GM19238 (cell line): ENCODE data around the gene NAV3.

Experiments
- DNase-seq: peaks from one replicate; pipeline ENCODE4 v3.0.0; 2011; ENCODE audit warnings: low spot score; ENCODE audit not compliant: insufficient read length

The NAV3 gene

GRCh38 chr12:77830583-77831351 is at the start of gene NAV3:
TSS of gene NAV3 (plus strand) at chr12:77830894. CDS start at chr12:77831462, 568 bp downstream.
- no peak for DNase-seq

GRCh38 chr12:77782034-77782433 is 48.7 kb upstream of the NAV3 start:
- no peak for DNase-seq

GRCh38 chr12:77782766-77783165 is 47.9 kb upstream of the NAV3 start:
- DNase-seq = no peak

- no peak for DNase-seq
Measured at GRCh38 chr12:77785211-77785610, 45.5 kb upstream of the NAV3 start.

GRCh38 chr12:77786675-77787074 is 44.0 kb upstream of the NAV3 start:
- no peak for DNase-seq

- no peak for DNase-seq
Measured at GRCh38 chr12:77788231-77789168, 42.2 kb upstream of the NAV3 start.

GRCh38 chr12:77795699-77796098 is 35.0 kb upstream of the NAV3 start:
- no peak for DNase-seq

- DNase-seq = no peak
Measured at GRCh38 chr12:77796775-77797174, 33.9 kb upstream of the NAV3 start.

GRCh38 chr12:77800501-77800900 is 30.2 kb upstream of the NAV3 start:
- no peak for DNase-seq

GRCh38 chr12:77808534-77808933 is 22.2 kb upstream of the NAV3 start:
- no peak for DNase-seq

- DNase-seq = no peak
Measured at GRCh38 chr12:77813558-77813957, 17.1 kb upstream of the NAV3 start.

- DNase-seq = no peak
Measured at GRCh38 chr12:77814386-77814785, 16.3 kb upstream of the NAV3 start.

- peak; percentile 1 for DNase-seq
Measured at GRCh38 chr12:77816196-77816595, 14.5 kb upstream of the NAV3 start.

GRCh38 chr12:77817276-77817675 is 13.4 kb upstream of the NAV3 start:
- DNase-seq = no peak

GRCh38 chr12:77818351-77818750 is 12.3 kb upstream of the NAV3 start:
- DNase-seq = no peak

GRCh38 chr12:77821699-77822203 is 8.9 kb upstream of the NAV3 start:
- DNase-seq = no peak

- DNase-seq = no peak
Measured at GRCh38 chr12:77833329-77833728, 2.6 kb downstream of the NAV3 start.

- DNase-seq = no peak
Measured at GRCh38 chr12:77834618-77835017, 3.9 kb downstream of the NAV3 start.

- DNase-seq = no peak
Measured at GRCh38 chr12:77835969-77836368, 5.3 kb downstream of the NAV3 start.

GRCh38 chr12:77837876-77838291 is 7.2 kb downstream of the NAV3 start:
- DNase-seq = no peak

GRCh38 chr12:77841521-77841920 is 10.8 kb downstream of the NAV3 start:
- DNase-seq = no peak

GRCh38 chr12:77842430-77842829 is 11.7 kb downstream of the NAV3 start:
- no peak for DNase-seq
